SU-DHL-6 (cell line): ENCODE data around the gene INPP5A.

Experiments
- H2AFZ ChIP-seq: fragments of 200-600 bp; sonication (generic); 2 replicates; pipeline ENCODE4 v1.6.1; 2014; ENCODE audit warnings: low read depth, mild to moderate bottlenecking, moderate library complexity, mixed read lengths, antibody characterized with exemption, low read length; ENCODE audit not compliant: severe bottlenecking
- H3F3A ChIP-seq: fragments of 200-600 bp; shearing (Covaris generic); 2 replicates; pipeline ENCODE4 v1.6.0; 2016; ENCODE audit warnings: antibody characterized with exemption, mild to moderate bottlenecking; ENCODE audit not compliant: insufficient read depth
- H3K27ac ChIP-seq: fragments of 200-600 bp; sonication (generic); 2 replicates; pipeline ENCODE4 v1.5.1; 2016; ENCODE audit warnings: low read depth, mild to moderate bottlenecking, low read length, moderate library complexity, mixed read lengths
- H3K27me3 ChIP-seq: fragments of 200-600 bp; sonication (generic), shearing (Covaris generic); 2 replicates; pipeline ENCODE4 v1.6.0; 2014; ENCODE audit warnings: mild to moderate bottlenecking, low read length
- H3K36me3 ChIP-seq: fragments of 200-600 bp; sonication (generic); 2 replicates; pipeline ENCODE4 v1.6.1; 2014; ENCODE audit warnings: mild to moderate bottlenecking, low read length, mixed read lengths
- H3K4me2 ChIP-seq: fragments of 300-600, 200-600 bp; shearing (Covaris generic), sonication (generic); 2 replicates; pipeline ENCODE4 v1.6.0; 2014; ENCODE audit warnings: low read length, low read depth, mild to moderate bottlenecking; ENCODE audit not compliant: poor library complexity, severe bottlenecking
- H3K4me3 ChIP-seq: fragments of 200-600 bp; sonication (generic); 2 replicates; pipeline ENCODE4 v1.5.1; 2014; ENCODE audit warnings: antibody characterized with exemption, low read length, mild to moderate bottlenecking, mixed read lengths; ENCODE audit not compliant: insufficient read depth, poor library complexity, severe bottlenecking
- H3K79me2 ChIP-seq: fragments of 200-600 bp; sonication (generic); 2 replicates; pipeline ENCODE4 v1.6.1; 2014; ENCODE audit warnings: mild to moderate bottlenecking, low read length, moderate library complexity; ENCODE audit not compliant: insufficient read depth
- H3K9ac ChIP-seq: fragments of 200-600 bp; sonication (generic); 2 replicates; pipeline ENCODE4 v1.7.0; 2014; ENCODE audit warnings: mild to moderate bottlenecking, low read length
- H3K9me2 ChIP-seq: fragments of 200-600 bp; sonication (generic); replicated peaks from 2 replicates; pipeline ENCODE4 v1.6.1; 2014; ENCODE audit warnings: low read length; ENCODE audit not compliant: insufficient read depth
- H3K9me3 ChIP-seq: fragments of 200-600 bp; sonication (generic); 2 replicates; pipeline ENCODE4 v1.6.1; 2014; ENCODE audit warnings: low read length, mixed read lengths; ENCODE audit not compliant: insufficient read depth
- H4K20me1 ChIP-seq: fragments of 200-600 bp; sonication (generic); 2 replicates; pipeline ENCODE4 v1.6.1; 2014; ENCODE audit warnings: low read depth, mild to moderate bottlenecking, antibody characterized with exemption, low read length, moderate library complexity, mixed read lengths
- EZH2phosphoT487 ChIP-seq: fragments of 200-600 bp; sonication (generic), shearing (Covaris generic); conservative IDR thresholded peaks from 2 replicates; pipeline ENCODE4 v1.6.1; 2018; ENCODE audit warnings: mild to moderate bottlenecking, antibody characterized with exemption, low read length, moderate library complexity, mixed read lengths
- TF ChIP-seq, protein P1 (sequence below): fragments of 200-600 bp; sonication (generic); IDR thresholded peaks from one replicate; pipeline ENCODE4 v1.5.1; 2017; ENCODE audit warnings: antibody characterized with exemption, mild to moderate bottlenecking, low read length, moderate library complexity; ENCODE audit not compliant: insufficient read depth, poor library complexity, severe bottlenecking

The INPP5A gene

DNA sequence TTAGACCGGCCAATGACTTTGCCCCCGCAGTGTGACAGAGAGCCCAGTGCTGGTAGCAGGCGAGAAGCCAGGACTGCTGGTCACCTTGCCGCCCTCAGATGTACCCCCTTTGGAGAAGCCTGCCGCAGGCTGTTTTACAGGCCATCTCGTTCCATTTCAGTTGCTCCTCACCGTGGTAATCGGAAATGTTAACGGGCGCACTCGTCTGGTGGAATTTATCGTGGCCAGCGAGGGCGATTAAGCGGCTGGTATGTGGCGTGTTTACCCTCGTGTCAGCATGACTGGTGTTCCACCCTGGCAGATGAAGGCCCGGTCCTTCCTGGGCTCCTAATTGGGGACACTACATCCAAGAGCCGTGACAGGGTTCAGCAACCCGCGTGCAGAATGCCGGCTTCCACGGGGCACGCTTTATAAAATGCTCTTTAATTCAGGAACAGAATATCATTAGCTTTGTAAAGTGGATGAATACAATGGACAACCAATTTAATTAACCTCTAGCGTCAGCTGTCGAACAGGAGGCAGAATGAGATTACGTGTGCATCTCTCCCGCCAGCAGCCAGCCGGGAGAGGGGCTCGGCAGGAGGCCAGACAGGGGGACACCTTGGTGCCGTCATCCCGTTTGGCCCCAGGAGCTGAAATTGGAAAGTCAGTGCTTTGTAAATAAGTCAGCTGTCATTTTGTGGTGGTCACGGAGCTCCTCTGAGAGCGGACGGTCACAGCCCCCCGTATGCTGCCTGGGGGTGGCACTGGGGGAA is 140.1 kb downstream of the INPP5A start:
- H3K27me3 ChIP-seq, result no peaks in the 10 kb centered on the region
- H3K79me2 ChIP-seq, result no peaks in the 10 kb centered on the region
- no peaks in the 10 kb centered on the region for H3K9me2 ChIP-seq
- TF ChIP-seq, protein P1, sequence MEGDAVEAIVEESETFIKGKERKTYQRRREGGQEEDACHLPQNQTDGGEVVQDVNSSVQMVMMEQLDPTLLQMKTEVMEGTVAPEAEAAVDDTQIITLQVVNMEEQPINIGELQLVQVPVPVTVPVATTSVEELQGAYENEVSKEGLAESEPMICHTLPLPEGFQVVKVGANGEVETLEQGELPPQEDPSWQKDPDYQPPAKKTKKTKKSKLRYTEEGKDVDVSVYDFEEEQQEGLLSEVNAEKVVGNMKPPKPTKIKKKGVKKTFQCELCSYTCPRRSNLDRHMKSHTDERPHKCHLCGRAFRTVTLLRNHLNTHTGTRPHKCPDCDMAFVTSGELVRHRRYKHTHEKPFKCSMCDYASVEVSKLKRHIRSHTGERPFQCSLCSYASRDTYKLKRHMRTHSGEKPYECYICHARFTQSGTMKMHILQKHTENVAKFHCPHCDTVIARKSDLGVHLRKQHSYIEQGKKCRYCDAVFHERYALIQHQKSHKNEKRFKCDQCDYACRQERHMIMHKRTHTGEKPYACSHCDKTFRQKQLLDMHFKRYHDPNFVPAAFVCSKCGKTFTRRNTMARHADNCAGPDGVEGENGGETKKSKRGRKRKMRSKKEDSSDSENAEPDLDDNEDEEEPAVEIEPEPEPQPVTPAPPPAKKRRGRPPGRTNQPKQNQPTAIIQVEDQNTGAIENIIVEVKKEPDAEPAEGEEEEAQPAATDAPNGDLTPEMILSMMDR, result no peak
- no peak for TF ChIP-seq EZH2phosphoT487
- H4K20me1 ChIP-seq, result no peaks in the 10 kb centered on the region
- no peak overlapping the region for H2AFZ ChIP-seq
- no peak overlapping the region for H3K4me3 ChIP-seq
- H3K36me3 ChIP-seq, result no peaks in the 10 kb centered on the region
- no peak overlapping the region for H3K9ac ChIP-seq
- no peaks in the 10 kb centered on the region for H3F3A ChIP-seq
- H3K4me2 ChIP-seq, result no peak overlapping the region
- H3K27ac ChIP-seq, result no peak overlapping the region
- no peaks in the 10 kb centered on the region for H3K9me3 ChIP-seq

DNA sequence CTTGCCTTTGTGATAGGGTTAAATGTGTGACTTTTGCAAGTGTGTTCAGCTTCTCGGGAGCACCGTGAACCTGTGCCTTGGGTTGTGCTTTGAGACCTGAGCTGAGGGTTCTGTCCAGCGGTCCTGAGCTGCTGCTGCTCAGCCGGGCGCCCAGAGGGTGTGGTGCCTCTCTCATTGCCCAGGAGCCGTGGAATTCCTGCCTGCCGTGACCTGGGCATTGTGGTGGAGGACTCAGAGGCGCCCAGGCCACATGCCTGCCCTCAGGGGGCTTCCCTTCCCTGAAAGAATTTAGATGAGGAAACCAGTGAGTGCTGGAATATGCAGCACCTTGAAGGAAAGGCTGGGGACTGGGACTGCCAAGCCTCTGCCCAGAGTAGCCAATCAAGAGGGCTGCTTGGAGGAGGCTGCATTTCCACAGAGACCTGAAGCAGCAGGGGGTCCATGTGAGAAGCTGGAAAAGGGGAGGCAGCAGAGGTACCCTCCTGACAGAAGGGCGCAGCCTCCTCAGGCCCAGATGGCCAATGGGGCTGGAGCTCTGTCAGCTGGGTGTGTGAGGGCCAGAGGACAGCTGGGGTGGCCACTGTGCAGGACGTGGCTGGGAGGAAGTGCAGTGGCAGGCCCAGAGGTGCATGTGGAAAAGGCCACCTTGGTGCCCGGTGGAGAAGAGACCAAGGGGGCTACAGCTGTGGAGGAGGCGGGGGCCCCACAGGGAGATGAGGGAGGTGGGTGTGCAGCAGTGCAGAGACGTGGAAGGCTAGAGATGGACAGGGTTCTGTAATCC is 141.0 kb downstream of the INPP5A start:
- H3K4me2 ChIP-seq, result no peak overlapping the region
- no peaks in the 10 kb centered on the region for H3F3A ChIP-seq
- no peaks in the 10 kb centered on the region for H3K9me2 ChIP-seq
- no peak overlapping the region for H3K27ac ChIP-seq
- TF ChIP-seq, protein P1, result no peak
- TF ChIP-seq EZH2phosphoT487, result no peak
- no peaks in the 10 kb centered on the region for H3K9me3 ChIP-seq
- no peak overlapping the region for H2AFZ ChIP-seq
- H3K79me2 ChIP-seq, result no peaks in the 10 kb centered on the region
- H4K20me1 ChIP-seq, result no peaks in the 10 kb centered on the region
- no peak overlapping the region for H3K9ac ChIP-seq
- no peaks in the 10 kb centered on the region for H3K27me3 ChIP-seq
- H3K36me3 ChIP-seq, result no peaks in the 10 kb centered on the region
- no peak overlapping the region for H3K4me3 ChIP-seq

DNA sequence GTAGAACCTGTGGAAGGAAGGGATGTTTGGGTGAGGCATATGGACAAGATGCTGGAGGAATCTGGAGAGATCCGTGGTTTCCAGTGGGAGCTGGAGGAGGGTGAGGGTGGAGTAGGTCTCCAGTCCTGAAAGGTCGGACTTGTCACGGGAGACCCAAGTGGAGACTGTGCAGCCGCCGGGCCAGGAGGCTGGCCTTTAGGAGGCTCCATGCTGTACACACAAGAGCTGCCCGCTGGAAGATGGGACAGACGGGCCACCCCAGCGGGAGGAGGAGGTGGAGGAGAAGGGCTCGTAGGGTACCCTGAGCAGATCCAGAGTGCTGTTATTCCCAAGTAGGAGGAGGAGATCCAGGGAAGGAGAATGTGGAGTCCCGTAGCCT is 141.6 kb downstream of the INPP5A start:
- no peaks in the 10 kb centered on the region for H3K9me3 ChIP-seq
- H3K36me3 ChIP-seq, result no peaks in the 10 kb centered on the region
- no peaks in the 10 kb centered on the region for H3F3A ChIP-seq
- H3K4me3 ChIP-seq, result no peak overlapping the region
- H3K9ac ChIP-seq, result no peak overlapping the region
- no peak overlapping the region for H2AFZ ChIP-seq
- TF ChIP-seq EZH2phosphoT487, result no peak
- TF ChIP-seq, protein P1, result no peak
- H4K20me1 ChIP-seq, result no peaks in the 10 kb centered on the region
- no peaks in the 10 kb centered on the region for H3K9me2 ChIP-seq
- no peaks in the 10 kb centered on the region for H3K79me2 ChIP-seq
- no peak overlapping the region for H3K27ac ChIP-seq
- no peak overlapping the region for H3K4me2 ChIP-seq
- H3K27me3 ChIP-seq, result no peaks in the 10 kb centered on the region
